Measurements from ENCODE around the gene APOC1.

- no peak for TF ChIP-seq EZH2 (IDR thresholded peaks at IDR 0.05; ENCODE audit: insufficient read depth, poor library complexity, severe bottlenecking)
- TF ChIP-seq EZH2phosphoT487 (IDR thresholded peaks at IDR 0.05; ENCODE audit: insufficient read depth, low read depth) = no peak
These were observed 19.5 kb upstream of the APOC1 start for GRCh38 chr19:44894946-44895345.
